Suprapubic skin (tissue), 3 donors: Measurements from ENCODE around the gene MCM3.

Source experiments
- POLR2AphosphoS5 ChIP-seq, 3 donors: sonication (generic); formaldehyde crosslinking; IDR thresholded peaks; one replicate each; pipeline ENCODE4 v1.6.1; 2017; ENCODE audit warnings: antibody characterized with exemption in 3 of 3
- TF ChIP-seq, protein P1 (sequence below), 2 donors: fragments of 200-600 bp in 1 of 2; fragments of 450-650 bp in 1 of 2; sonication (generic) in 1 of 2; IDR thresholded peaks; one replicate each; pipeline ENCODE4 v1.5.1; 2016 to 2019; ENCODE audit warnings: antibody characterized with exemption in 2 of 2, mild to moderate bottlenecking in 1 of 2, moderate library complexity in 1 of 2

DNA sequence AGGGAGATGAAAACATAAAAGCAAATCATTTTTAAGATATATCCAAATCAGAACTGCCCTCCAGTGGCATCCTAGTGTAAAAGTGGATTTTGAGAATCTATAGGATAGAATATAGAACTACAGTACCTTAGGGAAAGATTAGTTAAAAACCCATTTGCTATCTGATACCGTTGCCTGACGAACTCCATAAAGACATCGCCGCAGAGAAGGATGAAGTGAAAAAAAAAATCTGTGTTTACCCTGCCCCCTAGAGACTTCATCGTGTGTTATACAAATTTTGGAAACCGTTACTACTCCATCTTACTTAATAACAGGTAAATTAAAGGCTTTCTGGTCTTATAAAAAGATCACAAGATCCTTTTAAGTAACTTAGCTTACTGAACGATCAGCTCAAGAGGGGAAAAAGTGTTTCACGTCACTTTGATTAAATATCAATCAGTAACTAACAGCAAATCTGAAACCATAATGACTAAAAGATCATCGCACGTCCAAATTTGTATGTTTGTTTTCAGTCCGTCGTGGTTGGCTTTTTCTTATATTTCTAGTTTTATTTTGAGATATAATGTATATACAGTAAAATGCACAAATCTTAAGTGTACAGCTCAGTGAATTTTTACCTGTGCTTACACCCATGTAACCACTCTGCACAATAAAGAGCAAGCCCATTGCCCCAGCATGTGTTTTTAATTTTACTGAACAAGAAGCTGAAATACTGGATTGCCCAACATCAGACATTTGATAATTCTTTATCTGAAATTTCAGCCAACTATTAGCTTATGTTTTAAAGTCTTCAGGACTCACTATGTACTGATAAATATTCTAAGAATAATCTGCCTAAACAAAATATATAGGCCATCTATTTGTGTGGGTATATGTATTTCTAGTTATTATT, 881 bp upstream of the MCM3 start:
- TF ChIP-seq, protein P1, sequence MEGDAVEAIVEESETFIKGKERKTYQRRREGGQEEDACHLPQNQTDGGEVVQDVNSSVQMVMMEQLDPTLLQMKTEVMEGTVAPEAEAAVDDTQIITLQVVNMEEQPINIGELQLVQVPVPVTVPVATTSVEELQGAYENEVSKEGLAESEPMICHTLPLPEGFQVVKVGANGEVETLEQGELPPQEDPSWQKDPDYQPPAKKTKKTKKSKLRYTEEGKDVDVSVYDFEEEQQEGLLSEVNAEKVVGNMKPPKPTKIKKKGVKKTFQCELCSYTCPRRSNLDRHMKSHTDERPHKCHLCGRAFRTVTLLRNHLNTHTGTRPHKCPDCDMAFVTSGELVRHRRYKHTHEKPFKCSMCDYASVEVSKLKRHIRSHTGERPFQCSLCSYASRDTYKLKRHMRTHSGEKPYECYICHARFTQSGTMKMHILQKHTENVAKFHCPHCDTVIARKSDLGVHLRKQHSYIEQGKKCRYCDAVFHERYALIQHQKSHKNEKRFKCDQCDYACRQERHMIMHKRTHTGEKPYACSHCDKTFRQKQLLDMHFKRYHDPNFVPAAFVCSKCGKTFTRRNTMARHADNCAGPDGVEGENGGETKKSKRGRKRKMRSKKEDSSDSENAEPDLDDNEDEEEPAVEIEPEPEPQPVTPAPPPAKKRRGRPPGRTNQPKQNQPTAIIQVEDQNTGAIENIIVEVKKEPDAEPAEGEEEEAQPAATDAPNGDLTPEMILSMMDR (IDR thresholded peaks at IDR 0.05), result no peak
- TF ChIP-seq POLR2AphosphoS5 (IDR thresholded peaks at IDR 0.05), result no peak
